ENCODE results near the gene KISS1.

GRCh38 chr1:204170494-204171155 lies 25.7 kb downstream of the KISS1 start:
- TF ChIP-seq, protein P1, sequence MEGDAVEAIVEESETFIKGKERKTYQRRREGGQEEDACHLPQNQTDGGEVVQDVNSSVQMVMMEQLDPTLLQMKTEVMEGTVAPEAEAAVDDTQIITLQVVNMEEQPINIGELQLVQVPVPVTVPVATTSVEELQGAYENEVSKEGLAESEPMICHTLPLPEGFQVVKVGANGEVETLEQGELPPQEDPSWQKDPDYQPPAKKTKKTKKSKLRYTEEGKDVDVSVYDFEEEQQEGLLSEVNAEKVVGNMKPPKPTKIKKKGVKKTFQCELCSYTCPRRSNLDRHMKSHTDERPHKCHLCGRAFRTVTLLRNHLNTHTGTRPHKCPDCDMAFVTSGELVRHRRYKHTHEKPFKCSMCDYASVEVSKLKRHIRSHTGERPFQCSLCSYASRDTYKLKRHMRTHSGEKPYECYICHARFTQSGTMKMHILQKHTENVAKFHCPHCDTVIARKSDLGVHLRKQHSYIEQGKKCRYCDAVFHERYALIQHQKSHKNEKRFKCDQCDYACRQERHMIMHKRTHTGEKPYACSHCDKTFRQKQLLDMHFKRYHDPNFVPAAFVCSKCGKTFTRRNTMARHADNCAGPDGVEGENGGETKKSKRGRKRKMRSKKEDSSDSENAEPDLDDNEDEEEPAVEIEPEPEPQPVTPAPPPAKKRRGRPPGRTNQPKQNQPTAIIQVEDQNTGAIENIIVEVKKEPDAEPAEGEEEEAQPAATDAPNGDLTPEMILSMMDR (IDR thresholded peaks at IDR 0.05; ENCODE audit: poor library complexity, severe bottlenecking), result no peak
- TF ChIP-seq TAF1 (IDR thresholded peaks at IDR 0.05; ENCODE audit: low read depth) (no peak), REST (IDR thresholded peaks at IDR 0.05; ENCODE audit: borderline replicate concordance) (no peak), RAD21 (conservative IDR thresholded peaks at IDR 0.05) (no peak), EP300 (conservative IDR thresholded peaks at IDR 0.05; ENCODE audit: poor library complexity, severe bottlenecking) (no peak), POLR2AphosphoS5 (IDR thresholded peaks at IDR 0.05) (no peak), SMC3 (conservative IDR thresholded peaks at IDR 0.05; ENCODE audit: poor library complexity) (no peak), MXI1 (conservative IDR thresholded peaks at IDR 0.05; ENCODE audit: poor library complexity, severe bottlenecking) (no peak), EZH2 (IDR thresholded peaks at IDR 0.05; ENCODE audit: borderline replicate concordance, insufficient read depth, low read length, poor library complexity, severe bottlenecking) (no peak)

Measured in neural cell (in vitro differentiated cells).